GM18867 (cell line): ENCODE data around the gene MYO18B.

ENCODE experiments used
- ATAC-seq: cut with Tn5 transposase; IDR thresholded peaks from one replicate; pipeline ENCODE4 v1.9.1; 2021; ENCODE audit warnings: mild to moderate bottlenecking, moderate library complexity; ENCODE audit not compliant: unreplicated experiment

MYO18B gene

DNA sequence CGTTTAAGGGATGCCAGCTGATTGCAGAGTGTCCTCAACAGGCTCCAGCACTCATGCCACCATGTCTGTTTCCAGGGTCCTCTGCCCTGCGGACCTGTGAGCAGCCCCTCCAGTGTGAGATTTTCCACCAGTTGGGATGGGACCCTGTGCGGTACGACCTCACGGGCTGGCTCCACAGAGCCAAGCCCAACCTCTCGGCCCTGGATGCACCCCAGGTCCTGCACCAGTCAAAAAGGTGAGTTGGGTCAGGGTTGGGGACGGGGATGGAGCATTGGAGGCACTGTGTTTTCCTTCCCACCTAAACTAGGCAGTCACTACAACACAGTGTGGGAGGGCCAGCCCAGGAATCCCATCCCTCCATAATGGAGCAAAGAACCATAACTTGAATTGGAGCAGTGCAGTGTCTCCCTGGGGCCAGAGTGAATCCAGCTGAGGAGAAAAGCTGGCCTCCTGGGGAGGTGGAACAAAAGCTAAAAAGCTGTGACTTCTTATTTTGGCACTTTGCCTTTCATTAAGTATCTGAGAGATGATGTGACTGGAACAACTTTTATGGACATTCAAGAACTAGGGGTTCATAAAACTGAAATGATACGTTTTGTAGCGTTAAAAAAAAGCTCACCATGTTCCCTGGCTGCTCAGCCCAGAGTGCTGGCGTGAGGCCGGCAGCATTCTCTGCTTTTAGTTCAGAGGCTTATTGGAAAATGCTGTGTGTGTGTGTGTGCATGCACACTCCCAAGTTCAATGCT, 101.8 kb downstream of the MYO18B start:
- no peak for ATAC-seq

GRCh38 chr22:25844601-25845000, 102.6 kb downstream of the MYO18B start:
- no peak for ATAC-seq

GRCh38 chr22:25845985-25846745, 104.2 kb downstream of the MYO18B start:
- no peak for ATAC-seq

DNA sequence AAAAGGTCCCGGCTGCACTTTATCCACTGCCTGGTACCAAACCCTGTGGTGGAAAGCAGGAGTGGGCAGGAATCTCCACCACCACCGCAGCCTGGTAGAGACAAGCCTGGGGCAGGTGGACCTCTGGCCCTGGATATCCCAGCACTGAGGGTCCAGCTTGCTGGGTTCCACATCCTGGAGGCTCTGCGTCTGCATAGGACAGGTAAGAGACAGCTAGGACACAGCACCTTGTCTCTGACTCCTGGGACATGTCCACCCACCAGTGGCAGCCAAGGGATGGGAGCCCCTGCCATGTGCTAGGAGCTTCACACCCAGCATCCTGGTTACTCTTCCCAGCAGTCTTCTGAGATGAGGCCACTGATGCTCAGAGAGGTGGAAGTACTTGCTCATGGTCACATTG, 105.5 kb downstream of the MYO18B start:
- no peak for ATAC-seq

GRCh38 chr22:25848954-25849353, 107.0 kb downstream of the MYO18B start:
- ATAC-seq, result no peak

DNA sequence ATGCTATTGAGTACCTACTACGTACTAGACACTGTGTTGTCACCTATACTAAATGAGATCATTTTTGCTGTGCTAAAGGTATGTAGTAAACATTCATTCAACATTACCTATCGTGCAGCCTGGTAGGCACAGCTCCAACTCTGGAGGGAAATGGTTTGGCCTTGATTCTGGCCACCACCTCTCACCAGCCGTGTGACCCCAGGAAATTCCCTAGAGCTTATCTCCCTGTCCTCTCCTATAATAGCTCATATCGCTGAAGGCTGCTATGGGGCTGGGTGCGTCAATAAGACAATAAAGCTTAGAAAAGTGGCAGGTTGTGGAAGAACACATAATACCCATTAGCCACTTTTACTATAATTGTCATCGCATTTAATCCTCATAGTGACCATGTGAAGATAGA, 107.5 kb downstream of the MYO18B start:
- ATAC-seq, result no peak

DNA sequence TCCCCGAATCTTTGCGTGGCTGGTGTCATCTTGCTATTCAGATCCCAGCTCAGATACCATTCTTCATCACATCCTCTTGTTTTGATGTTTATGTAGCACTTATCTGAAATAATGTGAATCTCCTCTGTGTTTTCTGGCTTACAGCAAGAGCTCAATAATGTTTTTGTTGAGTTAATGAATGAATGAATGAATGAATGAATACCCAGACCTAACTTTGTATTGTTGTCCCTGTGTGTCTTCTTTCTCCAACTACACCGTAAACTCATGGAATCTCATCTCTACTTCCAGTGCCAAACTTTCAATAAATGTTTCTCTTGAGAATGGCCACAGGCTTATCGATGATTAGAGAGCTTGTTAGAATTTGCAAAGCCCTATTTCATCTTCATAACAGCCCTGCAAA, 110.2 kb downstream of the MYO18B start:
- no peak for ATAC-seq

DNA sequence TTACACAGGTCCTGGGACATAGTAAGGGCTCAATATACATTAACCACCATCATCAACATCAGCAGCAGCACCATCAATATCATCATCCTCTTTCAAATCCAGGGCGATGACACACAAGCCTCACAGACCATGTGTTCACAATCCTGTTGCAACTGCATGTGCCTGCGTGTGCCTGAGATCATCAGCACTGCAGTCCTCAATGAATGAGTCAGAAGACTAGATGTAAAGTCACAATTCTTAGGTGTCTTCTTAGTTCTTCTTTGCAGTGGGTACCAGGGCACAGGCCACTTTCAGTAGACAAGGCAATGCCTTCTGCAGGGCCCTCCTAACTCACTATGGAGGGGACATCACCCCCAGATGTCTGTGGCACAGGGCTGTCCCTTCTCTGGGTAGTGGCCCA, 111.1 kb downstream of the MYO18B start:
- no peak for ATAC-seq

GRCh38 chr22:25853501-25854284, 111.7 kb downstream of the MYO18B start:
- no peak for ATAC-seq

DNA sequence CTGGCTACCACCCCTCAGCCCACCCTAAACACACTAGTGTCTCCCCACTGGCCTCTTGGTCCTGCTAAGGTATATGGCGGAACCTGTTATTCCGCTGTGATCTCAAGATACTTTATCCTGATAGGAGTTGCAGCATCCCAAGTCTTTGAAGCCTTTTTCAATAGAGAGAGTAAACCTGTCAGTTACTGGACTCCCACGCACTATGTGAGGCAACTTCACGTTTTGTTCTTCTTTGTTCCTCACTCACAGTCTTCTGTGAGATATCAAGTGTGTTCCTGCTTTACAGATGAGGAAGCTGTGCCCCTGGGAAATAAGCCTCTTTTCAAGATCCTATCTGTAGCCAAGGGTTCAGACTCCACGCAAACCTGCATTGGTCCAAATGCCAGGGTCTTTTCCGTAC, 127.8 kb downstream of the MYO18B start:
- no peak for ATAC-seq

- ATAC-seq, result no peak
Measured at GRCh38 chr22:25874327-25874726, 132.3 kb downstream of the MYO18B start.

DNA sequence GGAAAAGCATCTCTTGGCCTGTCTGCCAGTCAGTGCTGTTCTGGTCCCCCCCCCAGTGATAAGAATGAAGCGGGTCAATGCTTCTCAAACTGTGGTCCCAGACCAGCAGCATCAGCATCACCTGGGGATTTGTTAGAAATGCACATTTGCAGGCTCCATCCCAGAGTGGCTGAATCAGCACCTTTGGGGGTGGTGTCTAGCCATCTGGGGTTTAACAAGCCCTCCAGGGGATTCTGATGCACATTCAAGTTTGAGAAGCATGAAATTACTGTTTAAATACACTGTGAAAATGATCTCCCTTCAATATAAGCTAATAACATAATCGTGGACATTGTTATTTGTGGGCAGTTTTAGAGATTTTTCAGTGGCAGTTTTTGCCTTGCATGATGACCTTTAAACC, 133.5 kb downstream of the MYO18B start:
- no peak for ATAC-seq

DNA sequence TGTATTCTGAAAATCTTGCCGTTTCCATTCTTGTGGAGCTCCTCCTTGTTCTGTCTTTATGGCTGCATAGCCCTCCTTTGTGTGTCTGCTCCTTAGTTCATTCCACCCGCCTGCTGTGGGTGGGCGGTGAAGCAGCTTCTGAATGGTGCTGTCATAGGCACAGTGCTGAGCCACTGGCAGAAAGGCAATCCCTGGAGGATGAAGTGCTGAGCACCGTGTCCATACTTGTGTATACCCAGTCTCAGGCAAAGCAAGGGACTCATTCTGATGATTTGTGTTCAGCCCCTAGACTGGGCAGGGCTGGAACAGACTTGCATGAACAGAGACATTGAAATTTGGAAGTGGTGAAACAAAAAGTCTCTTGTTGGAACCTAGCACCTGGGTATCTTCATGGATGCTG, 134.9 kb downstream of the MYO18B start:
- no peak for ATAC-seq

GRCh38 chr22:25878933-25879332, 136.9 kb downstream of the MYO18B start:
- no peak for ATAC-seq

DNA sequence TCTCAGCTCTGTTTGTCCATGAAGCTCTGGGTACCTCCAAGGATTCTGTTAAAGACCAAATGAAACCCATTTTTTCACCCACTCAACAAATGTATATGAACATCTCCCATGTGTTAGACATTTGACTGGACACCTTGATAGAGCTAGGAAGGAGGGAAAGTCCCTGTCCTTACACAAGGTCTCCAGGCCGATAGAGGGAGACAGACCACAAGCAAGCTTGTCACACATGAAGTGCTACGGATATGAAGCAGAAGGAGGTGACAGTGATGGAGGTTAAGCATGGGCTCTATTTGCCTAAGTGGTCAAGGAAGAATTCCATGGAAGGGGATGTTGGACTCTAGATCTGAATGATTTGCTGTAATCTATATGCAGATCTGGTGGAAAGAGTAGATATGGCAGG, 138.5 kb downstream of the MYO18B start:
- no peak for ATAC-seq

- no peak for ATAC-seq
Measured at GRCh38 chr22:25881210-25881755, 139.3 kb downstream of the MYO18B start.

- ATAC-seq, result no peak
Measured at GRCh38 chr22:25882360-25882759, 140.4 kb downstream of the MYO18B start.

DNA sequence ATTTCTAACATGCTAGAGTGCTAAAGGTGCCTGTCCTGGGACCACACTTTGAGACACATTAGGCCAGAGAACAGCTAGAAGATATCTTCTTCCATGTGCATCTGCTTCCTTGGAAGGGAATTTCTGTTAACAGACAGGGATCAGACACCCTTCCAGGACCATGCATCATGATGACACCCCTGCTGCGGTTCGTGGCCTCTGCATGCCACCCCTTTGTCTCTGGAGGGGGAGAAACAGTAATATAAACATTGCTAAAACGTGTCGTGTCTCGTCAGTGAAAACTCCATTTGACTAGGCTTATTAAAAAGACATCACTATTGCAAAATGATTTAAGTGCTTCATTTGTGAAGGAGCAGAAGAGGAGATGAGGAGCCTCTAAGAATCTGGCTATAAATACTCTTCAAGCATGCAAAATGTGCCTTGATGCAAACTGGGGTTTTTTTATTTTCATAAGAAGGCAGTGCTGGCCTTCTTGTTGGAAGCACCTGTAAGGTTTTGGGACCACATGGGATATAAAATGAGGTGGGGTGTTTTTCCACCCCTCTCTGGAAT, 141.6 kb downstream of the MYO18B start:
- no peak for ATAC-seq

DNA sequence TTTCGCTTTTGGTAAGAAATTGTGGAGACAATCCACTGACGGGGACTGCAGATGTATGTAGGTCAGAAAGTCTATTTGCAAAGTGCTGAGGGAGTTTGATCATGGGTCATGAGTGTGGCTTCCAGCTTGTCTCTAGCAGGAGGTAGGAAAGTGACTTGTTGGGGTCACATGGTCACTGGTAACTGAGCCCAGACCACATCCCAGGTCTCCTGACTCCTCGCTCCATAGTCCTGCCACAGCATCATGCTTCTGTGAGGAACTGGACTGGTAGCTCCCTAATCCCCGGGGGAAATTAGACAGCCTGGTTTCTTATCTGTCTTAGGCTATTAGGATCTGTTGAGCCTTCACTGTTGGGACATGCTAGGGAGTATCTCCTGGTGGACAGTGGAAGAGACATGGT, 142.1 kb downstream of the MYO18B start:
- ATAC-seq, result no peak

DNA sequence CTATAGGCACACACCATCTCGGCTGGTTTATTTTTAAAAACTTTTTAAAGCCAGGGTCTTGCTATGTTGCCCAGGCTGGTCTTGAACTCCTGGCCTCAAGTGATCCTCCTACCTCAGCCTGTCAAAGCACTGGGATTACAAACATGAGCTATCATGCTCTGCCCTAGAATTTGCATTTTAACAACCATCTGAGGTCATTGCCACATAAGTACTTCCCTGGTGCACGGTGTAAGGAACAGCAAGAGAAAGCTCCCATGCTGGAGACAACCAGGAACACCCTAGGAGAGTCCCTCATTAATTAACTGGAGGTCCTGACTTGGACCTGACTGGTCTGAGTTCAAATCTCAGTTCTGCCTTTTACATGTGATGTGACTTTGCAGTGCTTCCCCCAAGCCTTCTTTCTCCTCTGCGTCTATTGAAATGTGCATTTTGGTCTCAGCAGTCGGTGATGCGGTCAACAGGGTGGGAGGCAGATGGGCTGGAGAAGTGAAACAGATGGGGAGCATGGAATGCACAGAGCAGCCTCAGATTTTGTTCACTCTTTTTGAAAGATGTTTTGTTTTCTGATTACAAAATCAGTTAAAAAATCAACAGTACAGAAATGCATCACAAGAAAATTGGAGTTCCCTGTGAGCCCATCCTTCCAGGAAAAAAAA, 146.5 kb downstream of the MYO18B start:
- ATAC-seq, result no peak

GRCh38 chr22:25890651-25891050, 148.7 kb downstream of the MYO18B start:
- no peak for ATAC-seq
